Activated CD8-positive, alpha-beta T cell treated with anti-CD3 and anti-CD28 coated beads for 36 hours (primary cell): ENCODE results near the gene RALY. TPM values are rescaled to one million over a fixed set of nuclear protein-coding genes. Genes with fewer than 3 reads are reported as not detected.

Experiments
- ATAC-seq: fragments of 200-7000 bp; cut with Tn5 transposase; one replicate; pipeline ENCODE4 v1.10.0; 2021; ENCODE audit warnings: mild to moderate bottlenecking, moderate library complexity
- CTCF ChIA-PET: fragments of 350-600 bp; sonication (Branson Sonifier 250); formaldehyde crosslinking; loops from one replicate; lab custom pipeline; 2021; ENCODE audit warnings: antibody characterized with exemption; lab: Charles Lee
- POLR2A ChIA-PET: fragments of 350-600 bp; sonication (Branson Sonifier 250); formaldehyde crosslinking; loops from one replicate; lab custom pipeline; 2021; ENCODE audit warnings: antibody characterized with exemption; lab: Charles Lee
- DNase-seq: peaks from one replicate; pipeline ENCODE4 v3.0.0-alpha.2; 2020
- H3K27ac Mint-ChIP-seq: one replicate; pipeline ENCODE4 v1.8.0; 2021; ENCODE audit warnings: mild to moderate bottlenecking, mixed read lengths
- H3K27me3 Mint-ChIP-seq: one replicate; pipeline ENCODE4 v1.8.0; 2021; ENCODE audit warnings: mixed read lengths
- H3K36me3 Mint-ChIP-seq: one replicate; pipeline ENCODE4 v1.8.0; 2021; ENCODE audit warnings: low read depth, mixed read lengths
- H3K4me1 Mint-ChIP-seq: one replicate; pipeline ENCODE4 v1.8.0; 2021; ENCODE audit warnings: low read depth, mixed read lengths
- H3K4me3 Mint-ChIP-seq: one replicate; pipeline ENCODE4 v1.8.0; 2021; ENCODE audit warnings: mild to moderate bottlenecking, moderate library complexity, mixed read lengths
- H3K9me3 Mint-ChIP-seq: one replicate; pipeline ENCODE4 v1.8.0; 2021; ENCODE audit warnings: mixed read lengths
- intact Hi-C: fragments of 100-400 bp; cut with micrococcal nuclease; formaldehyde crosslinking; loops from one replicate; pipeline ENCODE4 v1.10.0; 2022
- total RNA-seq, 2 experiments: library from RNA; stranded (reverse); gene quantifications; one replicate each; pipeline ENCODE4 v1.2.3, GENCODE V29; 2021
- TF ChIP-seq, protein P1 (sequence below): fragments of 200-600 bp; IDR thresholded peaks from one replicate; pipeline ENCODE4 v1.8.0; 2022; ENCODE audit warnings: antibody characterized with exemption, mild to moderate bottlenecking

RALY gene
- total RNA-seq, 2 experiments from 2014 or later = 151 to 153 TPM

DNA sequence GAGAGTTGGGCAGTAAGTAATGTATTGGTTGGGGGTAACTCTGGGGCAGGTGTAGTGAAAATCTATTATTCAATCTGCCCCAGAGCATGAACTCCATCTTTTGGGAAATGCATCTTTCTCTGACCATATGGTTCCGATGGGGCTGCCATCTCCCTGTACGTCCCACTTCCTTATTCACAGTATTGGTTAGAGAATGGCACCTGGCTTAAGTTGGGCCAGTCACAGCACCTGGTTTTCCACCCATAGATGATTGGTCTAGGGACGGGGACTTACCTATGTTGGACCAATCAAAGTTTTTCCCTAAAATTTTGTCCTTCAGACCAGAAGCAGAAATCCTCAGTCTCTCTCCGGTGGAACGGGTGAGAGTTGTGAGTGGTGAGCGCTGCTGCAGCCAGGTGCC, 2.2 kb upstream of the RALY start:
- H3K9me3 Mint-ChIP-seq = no peaks in the 10 kb centered on the region
- H3K4me1 Mint-ChIP-seq = peaks cover 37% of the 10 kb centered on the region
- TF ChIP-seq, protein P1, sequence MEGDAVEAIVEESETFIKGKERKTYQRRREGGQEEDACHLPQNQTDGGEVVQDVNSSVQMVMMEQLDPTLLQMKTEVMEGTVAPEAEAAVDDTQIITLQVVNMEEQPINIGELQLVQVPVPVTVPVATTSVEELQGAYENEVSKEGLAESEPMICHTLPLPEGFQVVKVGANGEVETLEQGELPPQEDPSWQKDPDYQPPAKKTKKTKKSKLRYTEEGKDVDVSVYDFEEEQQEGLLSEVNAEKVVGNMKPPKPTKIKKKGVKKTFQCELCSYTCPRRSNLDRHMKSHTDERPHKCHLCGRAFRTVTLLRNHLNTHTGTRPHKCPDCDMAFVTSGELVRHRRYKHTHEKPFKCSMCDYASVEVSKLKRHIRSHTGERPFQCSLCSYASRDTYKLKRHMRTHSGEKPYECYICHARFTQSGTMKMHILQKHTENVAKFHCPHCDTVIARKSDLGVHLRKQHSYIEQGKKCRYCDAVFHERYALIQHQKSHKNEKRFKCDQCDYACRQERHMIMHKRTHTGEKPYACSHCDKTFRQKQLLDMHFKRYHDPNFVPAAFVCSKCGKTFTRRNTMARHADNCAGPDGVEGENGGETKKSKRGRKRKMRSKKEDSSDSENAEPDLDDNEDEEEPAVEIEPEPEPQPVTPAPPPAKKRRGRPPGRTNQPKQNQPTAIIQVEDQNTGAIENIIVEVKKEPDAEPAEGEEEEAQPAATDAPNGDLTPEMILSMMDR = no peak
- intact Hi-C loops = no loop called here
- H3K4me3 Mint-ChIP-seq = peak overlapping the region; percentile 98
- H3K27ac Mint-ChIP-seq = peak overlapping the region; percentile 42
- H3K36me3 Mint-ChIP-seq = peaks cover 32% of the 10 kb centered on the region
- POLR2A ChIA-PET = interaction anchor here (1.8 kb wide), 1 partner anchor 31 kb away, joined by 4 read pairs; no protein-coding TSS in a partner anchor
- H3K27me3 Mint-ChIP-seq = no peaks in the 10 kb centered on the region
- DNase-seq (no peak), ATAC-seq (no peak)
- CTCF ChIA-PET = interaction anchor here (1.7 kb wide), 1 partner anchor 11 kb away, joined by 3 read pairs; no protein-coding TSS in a partner anchor

DNA sequence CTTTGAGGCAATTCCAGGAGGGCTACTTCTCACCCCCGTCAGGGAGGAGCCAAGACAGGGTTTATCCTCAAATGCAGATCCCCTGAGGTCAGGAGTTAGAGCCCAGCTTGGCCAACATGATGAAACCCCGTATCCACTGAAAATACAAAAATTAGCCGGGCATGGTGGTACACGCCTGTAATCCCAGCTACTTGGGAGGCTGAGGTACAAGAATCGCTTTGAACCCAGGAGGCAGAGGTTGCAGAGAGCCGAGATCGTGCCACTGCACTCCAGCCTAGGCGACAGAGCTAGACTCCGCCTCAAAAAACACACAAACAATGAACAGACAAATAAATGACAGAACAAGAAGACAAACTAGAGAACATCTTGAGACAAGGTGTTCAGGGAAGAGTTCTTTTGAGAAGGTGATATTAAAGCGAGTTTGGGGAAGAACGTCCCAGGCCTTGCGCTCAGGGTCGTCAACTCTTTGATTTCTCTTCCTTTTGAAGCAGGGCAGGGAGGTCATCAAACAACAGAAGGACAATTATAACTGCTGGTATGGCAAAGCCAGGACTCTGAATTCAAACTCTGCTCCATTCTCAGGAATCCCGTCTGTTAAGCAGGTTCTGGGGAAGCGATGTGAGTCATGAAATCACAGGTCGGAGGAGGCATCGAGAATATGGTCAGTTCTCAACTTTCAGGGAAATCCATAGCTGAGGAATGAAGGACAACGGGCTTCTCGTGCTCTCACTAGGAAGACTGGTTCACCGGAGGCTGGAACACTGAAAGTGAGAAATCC, 1.4 kb upstream of the RALY start:
- Mint-ChIP-seq H3K36me3 (peaks cover 32% of the 10 kb centered on the region), H3K27me3 (no peaks in the 10 kb centered on the region), H3K9me3 (no peaks in the 10 kb centered on the region), H3K27ac (peak overlapping the region; percentile 96), H3K4me1 (peaks cover 46% of the 10 kb centered on the region), H3K4me3 (peak overlapping the region; percentile 98)
- intact Hi-C loops = no loop called here
- no peak for DNase-seq
- TF ChIP-seq, protein P1 = no peak
- ChIA-PET POLR2A (interaction anchor here (0.9 to 2.3 kb wide), 7 partner anchors 12 to 120 kb away, joined by 3 to 20 read pairs (median 3); partner anchors contain the start of gene EIF2S2), CTCF (interaction anchor here (0.8 to 1.7 kb wide), 9 partner anchors 12 to 325 kb away, joined by 3 to 4 read pairs (median 3); partner anchors contain the start of gene PXMP4)
- no peak for ATAC-seq

DNA sequence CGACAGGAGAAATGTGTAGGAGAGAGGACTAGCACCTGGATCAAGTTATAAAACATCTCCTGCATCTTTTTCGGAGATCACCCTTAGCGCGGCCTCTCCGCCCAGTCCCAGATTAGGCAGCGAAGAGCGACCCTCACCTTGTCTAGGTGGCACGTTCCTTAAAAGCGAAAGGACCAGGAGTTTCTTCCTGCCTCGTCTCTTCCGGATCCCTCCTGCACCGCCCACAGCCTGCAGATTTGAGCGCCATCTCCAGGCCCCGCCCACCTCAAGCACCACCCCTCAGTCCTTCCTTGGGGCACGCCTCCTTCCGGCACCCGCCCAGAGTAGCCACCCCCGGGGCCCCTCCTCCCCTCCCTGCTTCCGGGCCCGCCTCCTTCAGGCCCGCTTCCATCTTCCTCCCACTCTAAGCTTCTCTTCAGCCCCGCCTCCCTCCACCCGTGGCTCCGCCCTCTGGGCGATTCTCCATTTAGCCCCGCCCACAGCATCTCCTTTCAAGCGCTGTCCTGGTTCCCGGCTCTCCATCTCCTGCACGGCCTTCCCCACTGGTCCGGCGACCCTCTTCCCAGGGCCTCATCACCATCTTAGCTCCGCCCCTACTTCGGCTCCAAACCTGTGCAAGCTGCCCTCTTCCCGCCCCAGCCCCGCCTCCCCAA, 662 bp upstream of the RALY start:
- Mint-ChIP-seq H3K27me3 (no peaks in the 10 kb centered on the region), H3K4me3 (peak overlapping the region; percentile 98), H3K27ac (peak overlapping the region; percentile 96), H3K36me3 (peaks cover 36% of the 10 kb centered on the region), H3K4me1 (peaks cover 53% of the 10 kb centered on the region), H3K9me3 (no peaks in the 10 kb centered on the region)
- CTCF ChIA-PET = interaction anchor here (0.8 to 1.7 kb wide), 10 partner anchors 12 to 325 kb away, joined by 3 to 4 read pairs (median 3); partner anchors contain the start of gene PXMP4
- ATAC-seq = peak; percentile 87
- DNase-seq = peak; percentile 99
- TF ChIP-seq, protein P1 = no peak
- POLR2A ChIA-PET = interaction anchor here (0.9 to 2.3 kb wide), 9 partner anchors 12 to 119 kb away, joined by 3 to 20 read pairs (median 4); partner anchors contain the start of gene EIF2S2
- intact Hi-C loops = loop anchor here (1.0 kb wide), 1 partner anchor 119 kb away; the partner anchor contains the start of gene EIF2S2

DNA sequence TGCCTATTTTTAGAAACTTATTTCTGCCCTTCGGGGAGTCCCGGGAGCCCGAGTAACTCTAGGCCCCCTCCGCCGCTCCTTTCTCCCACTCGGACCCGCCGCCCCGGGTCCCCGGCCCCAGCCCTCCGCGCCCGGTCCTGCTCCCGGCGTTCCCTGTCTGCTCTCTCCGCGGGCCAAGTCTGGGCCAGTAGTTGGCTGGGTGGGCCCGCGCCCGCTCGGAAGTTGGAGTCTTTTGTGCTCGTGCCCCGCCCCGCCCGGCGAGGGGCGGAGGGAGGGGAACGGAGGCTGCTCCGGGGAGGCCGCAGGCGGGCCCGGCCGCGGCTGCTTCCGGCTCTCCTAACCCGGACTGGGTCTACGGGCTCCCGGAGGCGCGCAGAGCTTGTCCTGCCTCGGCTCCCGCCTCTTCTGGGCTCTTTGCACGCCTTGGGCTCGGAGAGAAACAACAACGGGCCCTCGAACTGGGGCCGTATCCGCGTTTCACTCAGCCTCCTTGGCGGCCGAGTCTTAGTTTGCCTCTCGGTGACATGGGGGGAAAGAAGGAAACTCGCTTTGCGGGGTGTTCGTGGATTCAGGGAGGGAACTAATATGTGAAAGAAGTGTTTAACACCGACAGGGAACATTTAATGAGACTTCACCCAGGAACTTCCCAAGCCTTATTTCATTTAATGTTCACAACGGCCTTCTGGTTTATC, 657 bp downstream of the RALY start:
- Mint-ChIP-seq H3K27ac (peak overlapping the region; percentile 97), H3K4me1 (peaks cover 64% of the 10 kb centered on the region), H3K36me3 (peaks cover 43% of the 10 kb centered on the region), H3K9me3 (peaks cover 2% of the 10 kb centered on the region), H3K27me3 (no peaks in the 10 kb centered on the region), H3K4me3 (peak overlapping the region; percentile 98)
- DNase-seq (peak; percentile 84), ATAC-seq (peak; percentile 21)
- TF ChIP-seq, protein P1 = no peak
- ChIA-PET CTCF (interaction anchor here (1.2 kb wide), 1 partner anchor 74 kb away, joined by 3 read pairs; no protein-coding TSS in a partner anchor), POLR2A (interaction anchor here (0.6 to 2.3 kb wide), 5 partner anchors 10 to 118 kb away, joined by 3 to 20 read pairs (median 3); partner anchors contain the start of gene EIF2S2)
- intact Hi-C loops = no loop called here
